PFSK-1 (cell line): ENCODE data around the gene FAF2.

Source experiments
- FOXP2 ChIP-seq: optimal IDR thresholded peaks from 2 replicates; pipeline ENCODE3; 2011; ENCODE audit warnings: borderline replicate concordance, control low read depth, inconsistent platforms; ENCODE audit not compliant: insufficient read depth; ENCODE audit errors: extremely low read length, extremely low read depth
- POLR2AphosphoS5 ChIP-seq: IDR thresholded peaks from 2 replicates; pipeline ENCODE4 v1.6.1; 2012; ENCODE audit warnings: low read depth, mild to moderate bottlenecking, control low read depth, low read length, moderate library complexity
- REST ChIP-seq, 2 experiments: IDR thresholded peaks; 2 replicates each; pipeline versions ENCODE4 v1.6.1 to v1.8.0; 2011 to 2012; ENCODE audit warnings: low read depth in 2 of 2, low read length in 2 of 2, control low read depth in 1 of 2, inconsistent platforms in 1 of 2, mild to moderate bottlenecking in 1 of 2, moderate library complexity in 1 of 2; ENCODE audit not compliant: insufficient read depth in 1 of 2
- SIN3A ChIP-seq: IDR thresholded peaks from 2 replicates; pipeline ENCODE4 v1.6.1; 2012; ENCODE audit warnings: mild to moderate bottlenecking, low read length, moderate library complexity, borderline replicate concordance; ENCODE audit not compliant: insufficient read depth
- TAF1 ChIP-seq: IDR thresholded peaks from 2 replicates; pipeline ENCODE4 v1.6.1; 2012; ENCODE audit warnings: low read length, control low read depth, borderline replicate concordance; ENCODE audit not compliant: insufficient read depth

Gene FAF2

DNA sequence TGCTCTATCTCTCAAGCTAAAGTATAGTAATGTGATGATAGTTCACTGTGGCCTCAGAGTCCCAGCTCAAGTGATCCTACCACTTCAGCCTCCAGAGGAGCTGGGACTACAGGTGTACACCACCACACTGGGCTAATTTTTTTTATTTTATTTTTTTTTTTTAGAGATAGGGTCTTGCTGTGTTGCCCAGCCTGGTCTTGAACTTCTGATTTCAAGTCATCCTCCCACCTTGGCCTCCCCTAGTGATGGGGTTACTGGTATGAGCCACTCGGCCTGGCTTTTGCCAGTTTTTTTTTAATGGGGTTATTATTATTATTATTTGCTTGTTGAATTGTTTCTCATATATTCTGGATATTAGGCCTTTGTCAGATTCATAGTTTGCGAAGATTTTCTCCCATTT is 13.2 kb downstream of the FAF2 start:
- TF ChIP-seq SIN3A (no peak), POLR2AphosphoS5 (no peak), FOXP2 (no peak), REST (IDR thresholded peaks at IDR 0.05; ENCODE audit: insufficient read depth in 1 of 2, low read depth in 2 of 2, low read length in 2 of 2) (no peak), TAF1 (no peak)

DNA sequence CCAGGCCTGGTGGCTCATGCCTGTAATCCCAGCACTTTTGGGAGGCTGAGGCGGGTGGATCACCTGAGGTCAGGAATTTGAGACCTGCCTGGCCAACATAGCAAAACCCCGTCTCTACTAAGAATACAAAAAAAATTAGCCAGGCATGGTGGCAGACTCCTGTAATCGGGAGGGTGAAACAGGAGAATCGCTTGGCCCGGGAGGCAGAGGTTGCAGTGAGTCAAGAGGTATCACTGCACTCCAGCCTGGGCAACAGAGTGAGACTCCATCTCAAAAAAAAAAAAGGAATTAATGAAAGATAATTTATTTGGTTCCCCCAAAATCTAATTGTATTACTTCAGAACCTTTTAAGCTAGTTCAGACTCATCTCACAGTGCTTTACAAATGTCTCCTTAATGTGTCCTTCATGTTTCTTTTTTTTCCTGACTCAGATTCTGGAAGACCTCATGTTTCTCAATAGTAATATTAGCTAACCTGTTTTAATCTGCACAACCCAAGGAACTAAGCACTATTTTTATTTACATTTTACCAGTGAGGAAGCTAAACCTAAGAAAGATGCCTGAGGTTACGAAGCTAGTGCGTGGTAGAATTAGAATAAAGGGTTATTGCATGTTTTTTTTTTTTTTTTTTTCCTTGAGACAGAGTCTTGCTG is 15.1 kb downstream of the FAF2 start:
- no peak for TF ChIP-seq TAF1
- no peak for TF ChIP-seq REST (IDR thresholded peaks at IDR 0.05; ENCODE audit: insufficient read depth in 1 of 2, low read depth in 2 of 2, low read length in 2 of 2)
- TF ChIP-seq FOXP2, result no peak
- TF ChIP-seq SIN3A, result no peak
- TF ChIP-seq POLR2AphosphoS5, result no peak

- TF ChIP-seq POLR2AphosphoS5, result no peak
- TF ChIP-seq TAF1, result no peak
- TF ChIP-seq FOXP2, result no peak
- TF ChIP-seq REST (IDR thresholded peaks at IDR 0.05; ENCODE audit: insufficient read depth in 1 of 2, low read depth in 2 of 2, low read length in 2 of 2), result no peak
- no peak; the same call in 1 of the 2 replicates for TF ChIP-seq SIN3A
Measured at GRCh38 chr5:176466245-176466871, 18.2 kb downstream of the FAF2 start.

- TF ChIP-seq TAF1 (no peak), SIN3A (no peak)
Measured at GRCh38 chr5:176469296-176469695, 21.1 kb downstream of the FAF2 start.

- TF ChIP-seq SIN3A, result no peak
Measured at GRCh38 chr5:176470539-176470938, 22.4 kb downstream of the FAF2 start.

DNA sequence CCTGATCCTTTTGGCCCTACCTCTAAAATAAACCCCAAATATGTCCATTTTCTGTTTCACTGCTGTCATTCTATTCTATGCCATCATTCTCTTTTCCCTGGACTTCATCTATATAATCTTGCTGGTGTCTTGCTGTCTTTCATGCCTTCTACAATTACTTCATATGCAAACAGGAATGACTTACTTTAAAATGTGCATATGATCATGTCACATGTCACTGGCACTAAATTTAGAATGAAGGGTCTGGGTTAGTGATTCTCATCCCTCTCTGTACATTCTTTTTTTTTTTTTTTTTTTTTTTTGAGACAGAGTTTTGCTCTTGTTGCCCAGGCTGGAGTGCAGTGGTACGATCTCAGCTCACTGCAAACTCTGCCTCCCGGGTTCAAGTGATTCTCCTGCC is 22.9 kb downstream of the FAF2 start:
- TF ChIP-seq TAF1 (no peak), POLR2AphosphoS5 (no peak), FOXP2 (no peak), SIN3A (no peak), REST (IDR thresholded peaks at IDR 0.05; ENCODE audit: insufficient read depth in 1 of 2, low read depth in 2 of 2, low read length in 2 of 2) (no peak)
